ENCODE data around the gene CLVS2. TPM values are rescaled to one million over a fixed set of nuclear protein-coding genes. Genes with fewer than 3 reads are reported as not detected.

CLVS2 gene
- polyA plus RNA-seq, 1 donor from 2014 or later, result 0.58 TPM

Other genes with a start within 250 kb of the CLVS2 start
- gene FABP7, start 216.5 kb upstream of the CLVS2 start, polyA plus RNA-seq (ENCODE audit: insufficient read depth, low read depth, low replicate concordance), result 31.2 TPM
- gene SMPDL3A, start 207.0 kb upstream of the CLVS2 start, polyA plus RNA-seq (ENCODE audit: insufficient read depth, low read depth, low replicate concordance), result 3.2 TPM